HEK293 (cell line): ENCODE results near the gene RNF166.

Source experiments
- KLF7 ChIP-seq: fragments of 450-650 bp; formaldehyde crosslinking; IDR thresholded peaks from 2 replicates; pipeline ENCODE4 v1.5.1; 2016; ENCODE audit warnings: missing biosample characterization, missing genetic modification characterization, borderline replicate concordance
- PRDM1 ChIP-seq: fragments of 450-650 bp; formaldehyde crosslinking; IDR thresholded peaks from 2 replicates; pipeline ENCODE4; 2016; ENCODE audit warnings: missing biosample characterization, missing genetic modification characterization
- SCRT2 ChIP-seq: fragments of 450-650 bp; formaldehyde crosslinking; IDR thresholded peaks from 2 replicates; pipeline ENCODE4 v1.5.1; 2016; ENCODE audit warnings: missing biosample characterization, missing genetic modification characterization
- ZBTB8A ChIP-seq: fragments of 450-650 bp; formaldehyde crosslinking; IDR thresholded peaks from 2 replicates; pipeline ENCODE4 v1.5.1; 2016; ENCODE audit warnings: missing biosample characterization, missing genetic modification characterization
- ZFP37 ChIP-seq: fragments of 450-650 bp; formaldehyde crosslinking; IDR thresholded peaks from 2 replicates; pipeline ENCODE4 v1.5.1; 2016; ENCODE audit warnings: missing biosample characterization, missing genetic modification characterization
- ZIC2 ChIP-seq: fragments of 450-650 bp; formaldehyde crosslinking; IDR thresholded peaks from 2 replicates; pipeline ENCODE4 v1.5.1; 2016; ENCODE audit warnings: missing biosample characterization, missing genetic modification characterization
- ZNF112 ChIP-seq: fragments of 450-650 bp; formaldehyde crosslinking; IDR thresholded peaks from 2 replicates; pipeline ENCODE4 v1.5.0; 2017; ENCODE audit warnings: missing biosample characterization, missing genetic modification characterization
- ZNF2 ChIP-seq: fragments of 450-650 bp; formaldehyde crosslinking; IDR thresholded peaks from 2 replicates; pipeline ENCODE4 v1.5.1; 2016; ENCODE audit warnings: missing biosample characterization, missing genetic modification characterization
- ZNF211 ChIP-seq: fragments of 450-650 bp; formaldehyde crosslinking; IDR thresholded peaks from 2 replicates; pipeline ENCODE4 v1.5.1; 2016; ENCODE audit warnings: low read depth, missing biosample characterization, missing genetic modification characterization
- ZNF214 ChIP-seq: fragments of 450-650 bp; formaldehyde crosslinking; IDR thresholded peaks from 2 replicates; pipeline ENCODE4 v1.5.1; 2017; ENCODE audit warnings: missing biosample characterization, mild to moderate bottlenecking, missing genetic modification characterization, borderline replicate concordance
- ZNF221 ChIP-seq: fragments of 450-650 bp; formaldehyde crosslinking; IDR thresholded peaks from 2 replicates; pipeline ENCODE4 v1.5.1; 2017; ENCODE audit warnings: missing biosample characterization, missing genetic modification characterization, borderline replicate concordance
- ZNF341 ChIP-seq: fragments of 450-650 bp; formaldehyde crosslinking; IDR thresholded peaks from 2 replicates; pipeline ENCODE4; 2016; ENCODE audit warnings: low read depth, missing biosample characterization, missing genetic modification characterization
- ZNF416 ChIP-seq: fragments of 450-650 bp; formaldehyde crosslinking; IDR thresholded peaks from 2 replicates; pipeline ENCODE4 v1.5.1; 2016; ENCODE audit warnings: missing biosample characterization, missing genetic modification characterization
- ZNF426 ChIP-seq: fragments of 450-650 bp; formaldehyde crosslinking; IDR thresholded peaks from 2 replicates; pipeline ENCODE4 v1.5.1; 2017; ENCODE audit warnings: missing biosample characterization, missing genetic modification characterization, mild to moderate bottlenecking, inconsistent platforms, moderate library complexity
- ZNF555 ChIP-seq: fragments of 450-650 bp; formaldehyde crosslinking; conservative IDR thresholded peaks from 2 replicates; pipeline ENCODE4 v1.5.1; 2017; ENCODE audit warnings: missing biosample characterization, mild to moderate bottlenecking, missing genetic modification characterization, inconsistent platforms
- ZNF558 ChIP-seq: fragments of 450-650 bp; formaldehyde crosslinking; IDR thresholded peaks from 2 replicates; pipeline ENCODE4 v1.5.1; 2016; ENCODE audit warnings: missing biosample characterization, missing genetic modification characterization
- ZNF658 ChIP-seq: fragments of 450-650 bp; formaldehyde crosslinking; IDR thresholded peaks from 2 replicates; pipeline ENCODE4; 2016; ENCODE audit warnings: missing biosample characterization, missing genetic modification characterization
- ZNF677 ChIP-seq: fragments of 450-650 bp; IDR thresholded peaks from 2 replicates; pipeline ENCODE4 v1.5.0; 2018; ENCODE audit warnings: missing biosample characterization, mild to moderate bottlenecking, missing genetic modification characterization, moderate library complexity
- ZNF791 ChIP-seq: fragments of 450-650 bp; formaldehyde crosslinking; IDR thresholded peaks from 2 replicates; pipeline ENCODE4 v1.5.1; 2016; ENCODE audit warnings: missing biosample characterization, missing genetic modification characterization
- ZNF792 ChIP-seq: fragments of 450-650 bp; formaldehyde crosslinking; IDR thresholded peaks from 2 replicates; pipeline ENCODE4 v1.5.1; 2016; ENCODE audit warnings: missing biosample characterization, missing genetic modification characterization
- ZSCAN23 ChIP-seq: fragments of 450-650 bp; formaldehyde crosslinking; IDR thresholded peaks from 2 replicates; pipeline ENCODE4 v1.5.1; 2016; ENCODE audit warnings: missing biosample characterization, missing genetic modification characterization
- TF ChIP-seq, protein P1 (sequence below): fragments of 450-650 bp; formaldehyde crosslinking; IDR thresholded peaks from 2 replicates; pipeline ENCODE4 v1.5.1; 2016; ENCODE audit warnings: missing biosample characterization, missing genetic modification characterization
- TF ChIP-seq, protein P2 (sequence below): sonication (generic); formaldehyde crosslinking; IDR thresholded peaks from 2 replicates; pipeline ENCODE4 v1.8.1; 2022; ENCODE audit warnings: mild to moderate bottlenecking, moderate library complexity, missing genetic modification reagents
- TF ChIP-seq, protein P3 (sequence below): fragments of 450-650 bp; formaldehyde crosslinking; IDR thresholded peaks from 2 replicates; pipeline ENCODE4 v1.5.1; 2016; ENCODE audit warnings: missing biosample characterization, missing genetic modification characterization
- TF ChIP-seq, protein P4 (sequence below): fragments of 450-650 bp; formaldehyde crosslinking; IDR thresholded peaks from 2 replicates; pipeline ENCODE4 v1.5.1; 2016; ENCODE audit warnings: missing biosample characterization, missing genetic modification characterization
- TF ChIP-seq, protein P5 (sequence below): fragments of 450-650 bp; formaldehyde crosslinking; IDR thresholded peaks from 2 replicates; pipeline ENCODE4 v1.5.1; 2016; ENCODE audit warnings: missing biosample characterization, missing genetic modification characterization, borderline replicate concordance
- TF ChIP-seq, protein P6 (sequence below): fragments of 450-650 bp; formaldehyde crosslinking; IDR thresholded peaks from 2 replicates; pipeline ENCODE4 v1.5.0; 2017; ENCODE audit warnings: missing biosample characterization, missing genetic modification characterization, borderline replicate concordance
- TF ChIP-seq, protein P7 (sequence below): fragments of 450-650 bp; formaldehyde crosslinking; IDR thresholded peaks from 2 replicates; pipeline ENCODE4 v1.5.1; 2016; ENCODE audit warnings: missing biosample characterization, missing genetic modification characterization

The RNF166 gene

DNA sequence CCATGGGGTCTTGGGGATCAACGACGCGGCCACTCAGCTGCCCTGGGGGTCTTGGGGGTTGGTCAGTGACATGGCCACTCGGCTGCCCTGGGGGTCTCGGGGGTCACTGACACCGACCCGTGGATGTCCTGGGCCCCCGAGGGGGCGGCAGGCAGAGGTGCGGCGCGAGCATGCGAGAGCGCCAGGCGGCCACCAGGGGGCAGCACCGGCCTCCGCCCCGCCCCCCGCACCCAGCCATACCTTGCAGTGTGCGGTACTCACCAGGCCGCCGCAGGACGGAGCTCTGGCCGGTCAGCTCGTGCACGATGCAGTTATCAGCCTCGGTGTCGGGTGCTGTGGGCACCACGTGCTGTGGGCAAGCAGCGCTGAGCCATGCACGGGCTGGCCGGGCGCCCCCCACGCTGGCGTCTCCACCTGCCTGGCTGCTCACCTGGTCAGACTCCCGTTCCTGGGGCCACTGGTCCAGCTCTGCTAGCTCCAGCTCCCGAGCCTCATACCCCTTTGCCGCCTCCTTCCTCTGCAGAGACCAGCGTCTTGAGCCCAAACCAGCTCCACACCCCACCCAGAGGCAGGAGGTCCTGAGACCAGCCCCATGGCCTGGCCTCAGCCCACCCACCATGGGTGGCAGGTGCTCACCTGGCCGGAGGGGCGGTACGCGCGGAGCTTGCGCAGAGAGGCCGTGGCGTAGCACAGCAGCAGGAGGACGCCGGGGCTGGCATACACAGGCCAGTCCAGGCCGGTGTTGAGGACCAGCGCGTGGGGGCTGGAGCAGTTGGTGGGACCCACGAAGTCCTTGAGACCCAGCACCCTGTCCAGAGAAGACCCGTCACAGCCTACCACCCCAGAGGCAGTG is 31.3 kb upstream of the RNF166 start (continued):
- TF ChIP-seq, protein P1, sequence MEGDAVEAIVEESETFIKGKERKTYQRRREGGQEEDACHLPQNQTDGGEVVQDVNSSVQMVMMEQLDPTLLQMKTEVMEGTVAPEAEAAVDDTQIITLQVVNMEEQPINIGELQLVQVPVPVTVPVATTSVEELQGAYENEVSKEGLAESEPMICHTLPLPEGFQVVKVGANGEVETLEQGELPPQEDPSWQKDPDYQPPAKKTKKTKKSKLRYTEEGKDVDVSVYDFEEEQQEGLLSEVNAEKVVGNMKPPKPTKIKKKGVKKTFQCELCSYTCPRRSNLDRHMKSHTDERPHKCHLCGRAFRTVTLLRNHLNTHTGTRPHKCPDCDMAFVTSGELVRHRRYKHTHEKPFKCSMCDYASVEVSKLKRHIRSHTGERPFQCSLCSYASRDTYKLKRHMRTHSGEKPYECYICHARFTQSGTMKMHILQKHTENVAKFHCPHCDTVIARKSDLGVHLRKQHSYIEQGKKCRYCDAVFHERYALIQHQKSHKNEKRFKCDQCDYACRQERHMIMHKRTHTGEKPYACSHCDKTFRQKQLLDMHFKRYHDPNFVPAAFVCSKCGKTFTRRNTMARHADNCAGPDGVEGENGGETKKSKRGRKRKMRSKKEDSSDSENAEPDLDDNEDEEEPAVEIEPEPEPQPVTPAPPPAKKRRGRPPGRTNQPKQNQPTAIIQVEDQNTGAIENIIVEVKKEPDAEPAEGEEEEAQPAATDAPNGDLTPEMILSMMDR (tag by site-specific recombination): peak; percentile 99
- TF ChIP-seq ZNF555 (tag by site-specific recombination) (no peak), ZNF558 (tag by site-specific recombination) (no peak), ZIC2 (tag by site-specific recombination) (peak; percentile 18; the same call in 1 of the 2 replicates), ZNF112 (no peak), KLF7 (tag by site-specific recombination) (peak; percentile 11; the same call in 1 of the 2 replicates), SCRT2 (tag by site-specific recombination) (no peak), ZNF677 (tag by site-specific recombination) (no peak), ZNF416 (tag by site-specific recombination) (no peak), ZNF426 (tag by site-specific recombination) (no peak), ZBTB8A (no peak), ZNF214 (tag by site-specific recombination) (no peak), ZSCAN23 (tag by site-specific recombination) (no peak), ZNF792 (tag by site-specific recombination) (peak; percentile 31; the same call in 1 of the 2 replicates), ZFP37 (no peak), ZNF2 (peak; percentile 72; the same call in 1 of the 2 replicates), PRDM1 (tag by site-specific recombination) (no peak), ZNF221 (tag by site-specific recombination) (no peak), ZNF658 (tag by site-specific recombination) (no peak), ZNF341 (tag by site-specific recombination) (no peak), ZNF791 (no peak), ZNF211 (tag by site-specific recombination) (no peak)
- TF ChIP-seq, protein P2, sequence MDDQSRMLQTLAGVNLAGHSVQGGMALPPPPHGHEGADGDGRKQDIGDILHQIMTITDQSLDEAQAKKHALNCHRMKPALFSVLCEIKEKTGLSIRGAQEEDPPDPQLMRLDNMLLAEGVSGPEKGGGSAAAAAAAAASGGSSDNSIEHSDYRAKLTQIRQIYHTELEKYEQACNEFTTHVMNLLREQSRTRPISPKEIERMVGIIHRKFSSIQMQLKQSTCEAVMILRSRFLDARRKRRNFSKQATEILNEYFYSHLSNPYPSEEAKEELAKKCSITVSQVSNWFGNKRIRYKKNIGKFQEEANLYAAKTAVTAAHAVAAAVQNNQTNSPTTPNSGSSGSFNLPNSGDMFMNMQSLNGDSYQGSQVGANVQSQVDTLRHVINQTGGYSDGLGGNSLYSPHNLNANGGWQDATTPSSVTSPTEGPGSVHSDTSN (CRISPR knock-in tag): no peak
- TF ChIP-seq, protein P3, sequence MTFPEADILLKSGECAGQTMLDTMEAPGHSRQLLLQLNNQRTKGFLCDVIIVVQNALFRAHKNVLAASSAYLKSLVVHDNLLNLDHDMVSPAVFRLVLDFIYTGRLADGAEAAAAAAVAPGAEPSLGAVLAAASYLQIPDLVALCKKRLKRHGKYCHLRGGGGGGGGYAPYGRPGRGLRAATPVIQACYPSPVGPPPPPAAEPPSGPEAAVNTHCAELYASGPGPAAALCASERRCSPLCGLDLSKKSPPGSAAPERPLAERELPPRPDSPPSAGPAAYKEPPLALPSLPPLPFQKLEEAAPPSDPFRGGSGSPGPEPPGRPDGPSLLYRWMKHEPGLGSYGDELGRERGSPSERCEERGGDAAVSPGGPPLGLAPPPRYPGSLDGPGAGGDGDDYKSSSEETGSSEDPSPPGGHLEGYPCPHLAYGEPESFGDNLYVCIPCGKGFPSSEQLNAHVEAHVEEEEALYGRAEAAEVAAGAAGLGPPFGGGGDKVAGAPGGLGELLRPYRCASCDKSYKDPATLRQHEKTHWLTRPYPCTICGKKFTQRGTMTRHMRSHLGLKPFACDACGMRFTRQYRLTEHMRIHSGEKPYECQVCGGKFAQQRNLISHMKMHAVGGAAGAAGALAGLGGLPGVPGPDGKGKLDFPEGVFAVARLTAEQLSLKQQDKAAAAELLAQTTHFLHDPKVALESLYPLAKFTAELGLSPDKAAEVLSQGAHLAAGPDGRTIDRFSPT (tag by site-specific recombination): 0 out of 2 replicates have a peak, but pooled peaks have one; percentile 42
- TF ChIP-seq, protein P4, sequence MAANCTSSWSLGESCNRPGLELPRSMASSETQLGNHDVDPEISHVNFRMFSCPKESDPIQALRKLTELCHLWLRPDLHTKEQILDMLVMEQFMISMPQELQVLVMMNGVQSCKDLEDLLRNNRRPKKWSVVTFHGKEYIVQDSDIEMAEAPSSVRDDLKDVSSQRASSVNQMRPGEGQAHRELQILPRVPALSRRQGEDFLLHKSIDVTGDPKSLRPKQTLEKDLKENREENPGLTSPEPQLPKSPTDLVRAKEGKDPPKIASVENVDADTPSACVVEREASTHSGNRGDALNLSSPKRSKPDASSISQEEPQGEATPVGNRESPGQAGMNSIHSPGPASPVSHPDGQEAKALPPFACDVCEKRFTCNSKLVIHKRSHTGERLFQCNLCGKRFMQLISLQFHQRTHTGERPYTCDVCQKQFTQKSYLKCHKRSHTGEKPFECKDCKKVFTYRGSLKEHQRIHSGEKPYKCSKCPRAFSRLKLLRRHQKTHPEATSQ (tag by site-specific recombination): 0 out of 2 replicates have a peak, but pooled peaks have one; percentile 14
- TF ChIP-seq, protein P5, sequence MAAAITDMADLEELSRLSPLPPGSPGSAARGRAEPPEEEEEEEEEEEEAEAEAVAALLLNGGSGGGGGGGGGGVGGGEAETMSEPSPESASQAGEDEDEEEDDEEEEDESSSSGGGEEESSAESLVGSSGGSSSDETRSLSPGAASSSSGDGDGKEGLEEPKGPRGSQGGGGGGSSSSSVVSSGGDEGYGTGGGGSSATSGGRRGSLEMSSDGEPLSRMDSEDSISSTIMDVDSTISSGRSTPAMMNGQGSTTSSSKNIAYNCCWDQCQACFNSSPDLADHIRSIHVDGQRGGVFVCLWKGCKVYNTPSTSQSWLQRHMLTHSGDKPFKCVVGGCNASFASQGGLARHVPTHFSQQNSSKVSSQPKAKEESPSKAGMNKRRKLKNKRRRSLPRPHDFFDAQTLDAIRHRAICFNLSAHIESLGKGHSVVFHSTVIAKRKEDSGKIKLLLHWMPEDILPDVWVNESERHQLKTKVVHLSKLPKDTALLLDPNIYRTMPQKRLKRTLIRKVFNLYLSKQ (tag by site-specific recombination): no peak
- TF ChIP-seq, protein P6, sequence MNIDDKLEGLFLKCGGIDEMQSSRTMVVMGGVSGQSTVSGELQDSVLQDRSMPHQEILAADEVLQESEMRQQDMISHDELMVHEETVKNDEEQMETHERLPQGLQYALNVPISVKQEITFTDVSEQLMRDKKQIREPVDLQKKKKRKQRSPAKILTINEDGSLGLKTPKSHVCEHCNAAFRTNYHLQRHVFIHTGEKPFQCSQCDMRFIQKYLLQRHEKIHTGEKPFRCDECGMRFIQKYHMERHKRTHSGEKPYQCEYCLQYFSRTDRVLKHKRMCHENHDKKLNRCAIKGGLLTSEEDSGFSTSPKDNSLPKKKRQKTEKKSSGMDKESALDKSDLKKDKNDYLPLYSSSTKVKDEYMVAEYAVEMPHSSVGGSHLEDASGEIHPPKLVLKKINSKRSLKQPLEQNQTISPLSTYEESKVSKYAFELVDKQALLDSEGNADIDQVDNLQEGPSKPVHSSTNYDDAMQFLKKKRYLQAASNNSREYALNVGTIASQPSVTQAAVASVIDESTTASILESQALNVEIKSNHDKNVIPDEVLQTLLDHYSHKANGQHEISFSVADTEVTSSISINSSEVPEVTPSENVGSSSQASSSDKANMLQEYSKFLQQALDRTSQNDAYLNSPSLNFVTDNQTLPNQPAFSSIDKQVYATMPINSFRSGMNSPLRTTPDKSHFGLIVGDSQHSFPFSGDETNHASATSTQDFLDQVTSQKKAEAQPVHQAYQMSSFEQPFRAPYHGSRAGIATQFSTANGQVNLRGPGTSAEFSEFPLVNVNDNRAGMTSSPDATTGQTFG: no peak
- TF ChIP-seq, protein P7, sequence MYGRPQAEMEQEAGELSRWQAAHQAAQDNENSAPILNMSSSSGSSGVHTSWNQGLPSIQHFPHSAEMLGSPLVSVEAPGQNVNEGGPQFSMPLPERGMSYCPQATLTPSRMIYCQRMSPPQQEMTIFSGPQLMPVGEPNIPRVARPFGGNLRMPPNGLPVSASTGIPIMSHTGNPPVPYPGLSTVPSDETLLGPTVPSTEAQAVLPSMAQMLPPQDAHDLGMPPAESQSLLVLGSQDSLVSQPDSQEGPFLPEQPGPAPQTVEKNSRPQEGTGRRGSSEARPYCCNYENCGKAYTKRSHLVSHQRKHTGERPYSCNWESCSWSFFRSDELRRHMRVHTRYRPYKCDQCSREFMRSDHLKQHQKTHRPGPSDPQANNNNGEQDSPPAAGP (tag by site-specific recombination): peak; percentile 25
